Measurements from ENCODE around the gene EYA4.

The EYA4 gene

DNA sequence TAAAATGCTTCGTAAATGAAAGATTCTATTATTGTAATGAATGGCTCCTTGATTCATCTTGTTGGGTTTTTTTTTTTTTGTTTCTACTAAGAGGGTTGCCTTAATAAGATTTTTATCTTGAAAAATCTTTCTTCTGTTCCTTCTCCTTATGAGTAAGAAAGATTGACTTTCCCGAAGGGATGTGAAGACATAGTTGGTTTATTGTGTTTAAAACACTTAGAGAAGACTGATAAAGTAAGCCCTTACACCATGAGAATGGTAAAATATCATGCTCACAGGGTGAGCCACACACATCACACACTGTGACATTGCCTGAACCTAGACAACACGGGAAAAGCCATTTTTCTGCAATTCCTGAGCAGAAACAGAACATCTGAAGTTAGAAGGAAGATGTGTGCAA is 330.5 kb downstream of the EYA4 start:
- Histone ChIP-seq H3K9me3 (no peaks in the 10 kb centered on the region), H3K4me3 (ENCODE audit: low read depth, low read length) (no peak overlapping the region), H3K36me3 (no peaks in the 10 kb centered on the region), H3K4me1 (no peaks in the 10 kb centered on the region), H3K27me3 (peaks cover 23% of the 10 kb centered on the region)
- no peak for DNase-seq
- TF ChIP-seq, protein P1, sequence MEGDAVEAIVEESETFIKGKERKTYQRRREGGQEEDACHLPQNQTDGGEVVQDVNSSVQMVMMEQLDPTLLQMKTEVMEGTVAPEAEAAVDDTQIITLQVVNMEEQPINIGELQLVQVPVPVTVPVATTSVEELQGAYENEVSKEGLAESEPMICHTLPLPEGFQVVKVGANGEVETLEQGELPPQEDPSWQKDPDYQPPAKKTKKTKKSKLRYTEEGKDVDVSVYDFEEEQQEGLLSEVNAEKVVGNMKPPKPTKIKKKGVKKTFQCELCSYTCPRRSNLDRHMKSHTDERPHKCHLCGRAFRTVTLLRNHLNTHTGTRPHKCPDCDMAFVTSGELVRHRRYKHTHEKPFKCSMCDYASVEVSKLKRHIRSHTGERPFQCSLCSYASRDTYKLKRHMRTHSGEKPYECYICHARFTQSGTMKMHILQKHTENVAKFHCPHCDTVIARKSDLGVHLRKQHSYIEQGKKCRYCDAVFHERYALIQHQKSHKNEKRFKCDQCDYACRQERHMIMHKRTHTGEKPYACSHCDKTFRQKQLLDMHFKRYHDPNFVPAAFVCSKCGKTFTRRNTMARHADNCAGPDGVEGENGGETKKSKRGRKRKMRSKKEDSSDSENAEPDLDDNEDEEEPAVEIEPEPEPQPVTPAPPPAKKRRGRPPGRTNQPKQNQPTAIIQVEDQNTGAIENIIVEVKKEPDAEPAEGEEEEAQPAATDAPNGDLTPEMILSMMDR (IDR thresholded peaks at IDR 0.05; ENCODE audit: low read depth, low read length), result no peak

DNA sequence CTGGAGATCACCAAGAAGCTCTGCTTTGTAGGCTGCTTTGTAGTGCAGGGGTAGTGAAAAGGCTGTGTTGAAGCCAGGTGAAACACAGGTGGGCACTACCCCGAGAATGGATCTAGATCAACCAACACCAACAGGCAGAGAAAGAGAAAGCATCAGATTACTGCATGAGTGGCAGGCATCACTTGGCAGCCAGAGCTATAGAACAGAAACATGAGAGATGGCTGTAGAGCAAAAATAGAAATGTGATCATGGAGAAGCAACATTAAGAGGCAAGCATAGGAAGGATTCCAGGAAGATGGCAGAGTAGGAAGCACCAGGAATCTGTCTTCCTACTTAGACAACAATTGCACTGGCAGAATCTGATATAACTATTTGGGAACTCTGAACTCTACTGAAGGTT is 336.7 kb downstream of the EYA4 start:
- H3K36me3 ChIP-seq, result no peaks in the 10 kb centered on the region
- no peak for DNase-seq
- no peaks in the 10 kb centered on the region for H3K4me1 ChIP-seq
- H3K4me3 ChIP-seq (ENCODE audit: low read depth, low read length), result no peak overlapping the region
- H3K9me3 ChIP-seq, result no peaks in the 10 kb centered on the region
- peaks cover 17% of the 10 kb centered on the region for H3K27me3 ChIP-seq
- TF ChIP-seq, protein P1 (IDR thresholded peaks at IDR 0.05; ENCODE audit: low read depth, low read length), result no peak
